Right cardiac atrium (tissue), 5 donors: ENCODE results near the gene LLGL2. TPM values are rescaled to one million over a fixed set of nuclear protein-coding genes. Genes with fewer than 3 reads are reported as not detected.
"Not testable (repeated sequence)": the region's sequence is repeated elsewhere in the genome, so short reads cannot be mapped to it uniquely, and the experiment has no call there.

Experiments
- ATAC-seq, 2 donors: fragments of 200-7000 bp; cut with Tn5 transposase; one replicate each; pipeline versions ENCODE4 v1.8.0 to v1.9.1; 2020; ENCODE audit warnings: moderate library complexity in 2 of 2, mild to moderate bottlenecking in 1 of 2
- DNase-seq, 3 donors: peaks; one replicate each; pipeline ENCODE4 v3.0.0-alpha.2; 2020
- H3K27ac ChIP-seq: one replicate; pipeline ENCODE4 v1.5.1; 2013; ENCODE audit warnings: mild to moderate bottlenecking, low read length, control low read depth, moderate library complexity
- H3K27me3 ChIP-seq: one replicate; pipeline ENCODE4 v1.6.1; 2013; ENCODE audit not compliant: control insufficient read depth, insufficient read depth
- H3K4me1 ChIP-seq: one replicate; pipeline ENCODE4 v1.6.1; 2013; ENCODE audit warnings: low read length; ENCODE audit not compliant: control insufficient read depth, insufficient read depth
- H3K4me3 ChIP-seq: one replicate; pipeline ENCODE4 v1.5.1; 2013; ENCODE audit warnings: low read length, control low read depth
- H3K9me3 ChIP-seq: one replicate; pipeline ENCODE4 v1.6.1; 2013; ENCODE audit warnings: low read length; ENCODE audit not compliant: control insufficient read depth
- WGBS: extraction: QIAGEN DNeasy Blood & Tissue Kit; methylation state at CpG from one replicate; pipeline ENCODE4 v1.1.7; 2013; 5-methylcytosine and 5-hydroxymethylcytosine counted together
- intact Hi-C, 4 donors: fragments of 100-400 bp; cut with DNase I; formaldehyde crosslinking; loops; one replicate each; pipeline versions ENCODE4 v1.11.0 to v1.14.0; 2022 to 2023
- polyA plus RNA-seq: library from polyadenylated mRNA; stranded (reverse); fragments of 200-250 nt; gene quantifications from one replicate; pipeline ENCODE4 v1.2.3, GENCODE V29; 2013
- total RNA-seq, 4 donors: library from RNA; stranded (reverse); fragmentation: NEBNext Ultra II Directional; extraction: Animal tissue kit (Norgen Biotek cat#: 25700); gene quantifications; one replicate each; pipeline ENCODE4 v1.2.1, GENCODE V29; 2021
- donor health status: healthy with polysubstance abuse.
- donor health status: DM: no; HTN: yes; CAD: no.
- donor health status: DM: no; HTN: no; CAD: no.
- donor health status: DM: no; HTN: yes; CAD: no; lungs with severe emphysema.
- donor health status: DM: yes; HTN: yes; CAD: no.

LLGL2 gene
- total and polyA plus RNA-seq, 5 donors = 5.7 to 10.4 (median 8.6) TPM

DNA sequence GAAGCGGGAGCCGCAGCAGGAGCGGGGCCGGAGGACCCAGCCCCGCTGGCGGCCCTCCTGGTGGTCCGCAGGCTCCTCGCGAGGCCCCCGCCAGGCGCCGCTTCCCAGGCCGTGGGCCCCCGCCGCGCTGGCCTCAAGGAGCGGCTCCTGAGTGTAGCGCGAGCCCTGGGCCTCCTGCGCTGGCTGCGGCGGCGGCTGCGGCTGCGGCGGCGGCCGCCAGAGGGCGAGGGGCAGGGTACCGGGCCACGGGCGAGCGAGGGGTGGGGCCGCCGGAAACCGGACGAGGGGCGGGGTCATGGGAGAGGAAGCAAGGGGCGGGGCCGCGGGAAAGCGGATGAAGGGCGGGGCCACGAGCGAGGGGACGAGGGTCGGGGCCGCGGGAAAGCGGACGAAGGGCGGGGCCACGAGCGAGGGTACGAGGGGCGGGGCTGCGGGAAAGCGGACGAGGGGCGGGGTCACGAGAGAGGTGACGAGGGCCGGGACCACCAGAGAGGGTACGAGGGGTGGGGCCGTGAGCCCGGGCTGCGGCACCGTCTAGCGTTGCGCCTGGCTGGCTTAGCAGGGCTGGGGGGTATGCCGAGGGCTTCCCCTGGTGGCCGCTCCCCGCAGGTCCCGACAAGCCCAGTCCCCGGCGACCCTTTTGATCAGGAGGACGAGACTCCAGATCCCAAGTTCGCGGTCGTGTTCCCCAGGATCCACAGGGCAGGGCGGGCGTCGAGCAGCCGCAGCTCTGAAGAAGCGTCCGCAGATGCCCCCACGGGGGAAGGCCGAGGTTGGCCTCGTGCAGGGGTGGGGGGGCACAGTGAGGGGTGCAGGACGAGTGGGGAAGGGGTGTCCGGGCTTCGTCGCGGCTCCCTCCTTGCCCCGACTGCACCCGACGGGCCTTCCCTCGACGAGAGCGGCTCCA, 63.8 kb downstream of the LLGL2 start:
- H3K27ac ChIP-seq = peak overlapping the region; percentile 73
- ATAC-seq (peak; percentile 80 to 87), DNase-seq (peak; percentile 97 to 99 (median 99))
- H3K4me1 ChIP-seq = no peaks in the 10 kb centered on the region
- intact Hi-C loops = loop anchor here in 3 of 4 donors (2.0 to 10.0 kb wide), 6 partner anchors 64 to 162 kb away; partner anchors contain the start of genes CASKIN2 (in 1 of the 3), LLGL2 (in 1 of the 3) and TSEN54 (in 1 of the 3)
- H3K27me3 ChIP-seq = no peaks in the 10 kb centered on the region
- peak overlapping the region; percentile 62 for H3K4me3 ChIP-seq
- no peaks in the 10 kb centered on the region for H3K9me3 ChIP-seq
- WGBS = 6% methylated on average over 100 of the region's 100 CpGs

DNA sequence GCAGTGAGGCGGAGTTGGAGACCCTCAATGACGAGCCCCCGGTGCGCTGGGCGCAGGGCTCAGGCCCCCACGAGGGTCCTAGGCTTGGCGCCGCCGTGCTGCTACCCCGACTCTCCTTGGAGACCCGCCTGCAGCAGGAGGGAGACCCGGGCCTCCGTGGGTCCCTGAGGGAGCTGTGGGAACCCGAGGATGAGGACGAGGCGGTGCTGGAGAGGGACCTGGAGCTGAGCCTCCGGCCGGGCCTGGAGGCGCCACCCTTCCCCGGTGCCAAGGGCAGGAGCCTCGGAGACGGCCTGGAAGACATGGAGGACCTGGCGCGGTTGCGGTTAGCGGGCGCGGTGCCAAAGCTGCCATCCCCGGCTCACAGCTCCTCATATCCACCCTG, 64.4 kb downstream of the LLGL2 start:
- peak in 1 of 2 donors; percentile 2 for ATAC-seq

DNA sequence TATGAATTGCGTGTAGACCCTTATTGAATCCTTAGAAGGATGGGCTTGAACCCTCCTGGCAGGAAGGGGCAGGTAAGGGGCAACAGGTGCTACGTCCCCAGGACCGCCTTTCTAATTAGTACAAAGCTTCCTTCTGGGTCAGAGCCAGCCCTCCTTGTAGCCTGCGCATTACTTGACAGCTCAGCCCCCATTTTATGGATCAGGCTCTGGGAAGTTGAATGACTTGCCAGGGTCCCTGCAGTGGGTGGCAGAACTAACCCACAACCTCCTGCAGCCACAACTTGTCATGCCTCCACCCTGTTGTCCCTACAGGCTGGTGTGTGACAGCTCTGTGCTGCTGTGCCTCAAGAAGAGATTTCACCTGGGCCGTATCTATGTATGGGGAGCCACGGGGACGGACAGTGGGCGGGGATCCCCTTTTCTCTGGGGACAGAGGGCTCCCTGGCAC, 64.8 kb downstream of the LLGL2 start:
- Histone ChIP-seq H3K27ac (no peak overlapping the region), H3K9me3 (no peaks in the 10 kb centered on the region), H3K4me3 (no peak overlapping the region), H3K4me1 (no peaks in the 10 kb centered on the region), H3K27me3 (no peaks in the 10 kb centered on the region)
- WGBS = 82% methylated on average over 8 of the region's 8 CpGs
- intact Hi-C loops = no loop called here
- DNase-seq = peak in 2 of 3 donors; percentile 44 to 50
- ATAC-seq = no peak

More for the DNA sequence above, 64.4 kb downstream of the LLGL2 start:
- H3K9me3 ChIP-seq = no peaks in the 10 kb centered on the region
- 62% methylated on average over 28 of the region's 29 CpGs for WGBS
- no peak overlapping the region for H3K27ac ChIP-seq
- peak in 2 of 3 donors; percentile 74 to 83 for DNase-seq
- H3K4me3 ChIP-seq = no peak overlapping the region
- H3K4me1 ChIP-seq = no peaks in the 10 kb centered on the region
- intact Hi-C loops = loop anchor here in 3 of 4 donors (2.0 to 10.0 kb wide), 6 partner anchors 65 to 163 kb away; partner anchors contain the start of genes CASKIN2 (in 1 of the 3), LLGL2 (in 1 of the 3) and TSEN54 (in 1 of the 3)
- no peaks in the 10 kb centered on the region for H3K27me3 ChIP-seq

DNA sequence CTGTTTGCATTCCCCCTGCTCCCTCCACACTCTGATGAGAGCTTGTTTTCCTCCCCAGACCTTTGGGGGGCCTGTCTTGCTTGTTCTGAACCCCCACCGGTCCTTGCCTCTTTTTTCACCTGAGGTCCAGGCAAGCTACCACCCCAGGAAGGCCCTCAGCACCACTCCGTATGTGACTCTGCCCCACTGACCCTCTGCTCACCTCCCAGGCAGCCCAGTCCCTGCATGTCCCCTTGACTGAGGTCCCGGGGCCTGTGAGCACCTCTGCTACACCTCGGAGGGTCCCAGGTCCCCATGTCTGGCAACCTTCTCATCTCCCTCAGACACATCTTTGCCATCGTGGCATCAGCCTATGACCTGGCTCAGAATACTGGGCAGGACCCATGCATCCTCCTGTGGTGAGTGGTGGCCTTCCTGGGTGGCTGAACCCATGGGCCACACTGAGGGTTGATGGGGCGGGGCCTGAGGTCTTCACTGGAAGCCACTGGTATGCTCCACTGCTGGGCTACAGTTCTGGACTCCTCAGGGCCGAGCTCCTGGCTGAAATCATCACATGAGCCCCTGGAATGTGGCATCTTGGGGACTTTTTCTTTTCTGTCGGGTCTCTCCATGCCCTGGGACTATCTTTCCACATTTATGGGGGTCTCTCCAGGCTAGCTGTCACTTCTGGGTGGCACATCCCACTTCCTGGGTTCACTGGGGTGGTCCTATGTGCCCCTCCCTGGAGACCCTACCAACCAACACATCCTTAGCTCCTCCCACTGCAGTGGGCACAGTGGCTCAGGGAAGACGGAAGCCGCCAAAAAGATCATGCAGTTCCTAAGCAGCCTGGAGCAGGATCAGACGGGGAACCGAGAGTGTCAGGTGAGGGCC, 65.6 kb downstream of the LLGL2 start:
- 81% methylated on average over 12 of the region's 12 CpGs for WGBS
- peak in 2 of 3 donors; percentile 33 to 55 for DNase-seq

DNA sequence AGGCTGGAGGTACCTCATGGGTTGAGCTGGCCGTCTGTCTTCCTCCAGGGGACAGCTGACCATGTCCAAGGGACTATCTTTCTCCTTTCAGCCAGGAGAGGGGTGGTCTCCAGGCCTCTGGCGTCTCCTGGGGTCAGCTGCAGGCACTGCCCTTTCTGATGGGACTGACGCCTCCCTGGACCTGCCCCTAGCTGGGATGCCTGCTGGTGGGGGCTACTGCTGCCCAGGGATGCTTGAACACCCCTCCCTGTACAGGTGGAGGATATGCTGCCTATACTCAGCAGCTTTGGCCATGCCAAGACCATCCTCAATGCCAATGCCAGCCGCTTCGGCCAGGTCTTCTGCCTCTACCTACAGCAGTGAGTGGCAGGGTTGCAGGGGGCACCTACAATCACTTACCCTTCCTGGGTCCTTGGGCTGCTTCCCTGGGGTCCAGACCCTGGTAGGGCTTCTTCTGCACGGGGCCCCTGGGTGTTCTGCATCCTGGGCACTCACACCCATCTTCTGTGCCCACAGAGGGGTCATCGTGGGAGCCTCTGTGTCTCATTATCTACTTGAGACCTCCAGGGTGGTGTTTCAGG, 66.3 kb downstream of the LLGL2 start:
- intact Hi-C loops = no loop called here

More for the DNA sequence above, 65.6 kb downstream of the LLGL2 start:
- Histone ChIP-seq H3K4me1 (no peaks in the 10 kb centered on the region), H3K27ac (no peak overlapping the region), H3K27me3 (no peaks in the 10 kb centered on the region), H3K9me3 (no peaks in the 10 kb centered on the region), H3K4me3 (no peak overlapping the region)
- intact Hi-C loops = no loop called here
- no peak for ATAC-seq

DNA sequence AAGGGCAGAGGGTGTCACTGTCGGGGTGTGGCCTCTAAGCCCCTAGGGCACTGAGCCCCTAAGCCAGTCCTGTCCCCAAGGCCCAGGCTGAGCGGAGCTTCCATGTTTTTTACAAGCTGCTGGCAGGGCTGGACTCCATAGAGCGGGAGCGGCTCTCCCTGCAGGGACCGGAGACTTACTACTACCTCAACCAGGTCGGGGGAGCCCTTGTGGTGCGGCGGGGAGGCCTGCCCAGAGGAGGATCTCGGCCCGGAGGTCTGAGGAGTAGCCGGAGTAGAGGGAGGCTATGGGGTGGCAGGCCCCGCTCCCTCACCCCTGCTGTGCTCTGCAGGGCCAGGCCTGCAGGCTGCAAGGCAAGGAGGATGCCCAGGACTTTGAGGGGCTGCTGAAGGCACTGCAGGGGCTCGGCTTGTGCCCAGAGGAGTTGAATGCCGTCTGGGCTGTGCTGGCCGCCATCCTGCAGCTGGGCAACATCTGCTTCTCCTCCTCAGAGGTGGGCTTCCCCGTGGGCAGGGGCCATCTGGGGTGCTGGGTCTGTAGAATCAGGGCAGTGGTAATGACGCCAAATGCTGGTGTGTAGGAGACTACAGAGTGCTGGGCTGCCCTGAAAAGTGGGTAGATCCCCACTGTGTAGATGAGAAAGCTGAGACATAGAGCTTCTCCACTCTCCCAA, 67.0 kb downstream of the LLGL2 start:
- WGBS = 89% methylated on average over 17 of the region's 17 CpGs
- Histone ChIP-seq H3K4me1 (no peaks in the 10 kb centered on the region), H3K4me3 (no peak overlapping the region), H3K27me3 (no peaks in the 10 kb centered on the region), H3K27ac (no peak overlapping the region), H3K9me3 (no peaks in the 10 kb centered on the region)
- peak in 2 of 3 donors; percentile 41 to 59 for DNase-seq
- intact Hi-C loops = no loop called here
- ATAC-seq = no peak

More for the DNA sequence above, 66.3 kb downstream of the LLGL2 start:
- 91% methylated on average over 7 of the region's 7 CpGs for whole genome bisulfite sequencing
- no peaks in the 10 kb centered on the region for H3K9me3 ChIP-seq
- H3K4me3 ChIP-seq = no peak overlapping the region
- H3K4me1 ChIP-seq = no peaks in the 10 kb centered on the region
- no peaks in the 10 kb centered on the region for H3K27me3 ChIP-seq
- DNase-seq (peak in 2 of 3 donors; percentile 40 to 61), ATAC-seq (no peak)
- no peak overlapping the region for H3K27ac ChIP-seq

DNA sequence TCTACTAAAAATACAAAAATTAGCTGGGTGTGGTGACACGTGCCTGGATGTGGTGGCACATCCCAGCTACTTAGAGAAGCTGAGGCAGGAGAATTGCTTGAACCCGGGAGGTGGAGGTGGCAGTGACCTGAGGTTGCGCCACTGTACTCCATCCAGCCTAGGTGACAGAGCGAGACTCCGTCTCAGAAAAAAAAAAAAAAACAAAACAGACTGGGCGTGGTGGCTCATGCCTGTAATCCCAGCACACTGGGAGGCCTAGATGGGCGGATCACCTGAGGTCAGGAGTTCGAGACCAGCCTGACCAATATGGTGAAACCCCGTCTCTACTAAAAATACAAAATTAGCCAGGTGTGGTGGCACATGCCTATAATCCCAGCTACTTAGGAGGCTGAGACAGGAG, 67.9 kb downstream of the LLGL2 start:
- intact Hi-C loops, H3K4me3 ChIP-seq: not testable (repeated sequence)

DNA sequence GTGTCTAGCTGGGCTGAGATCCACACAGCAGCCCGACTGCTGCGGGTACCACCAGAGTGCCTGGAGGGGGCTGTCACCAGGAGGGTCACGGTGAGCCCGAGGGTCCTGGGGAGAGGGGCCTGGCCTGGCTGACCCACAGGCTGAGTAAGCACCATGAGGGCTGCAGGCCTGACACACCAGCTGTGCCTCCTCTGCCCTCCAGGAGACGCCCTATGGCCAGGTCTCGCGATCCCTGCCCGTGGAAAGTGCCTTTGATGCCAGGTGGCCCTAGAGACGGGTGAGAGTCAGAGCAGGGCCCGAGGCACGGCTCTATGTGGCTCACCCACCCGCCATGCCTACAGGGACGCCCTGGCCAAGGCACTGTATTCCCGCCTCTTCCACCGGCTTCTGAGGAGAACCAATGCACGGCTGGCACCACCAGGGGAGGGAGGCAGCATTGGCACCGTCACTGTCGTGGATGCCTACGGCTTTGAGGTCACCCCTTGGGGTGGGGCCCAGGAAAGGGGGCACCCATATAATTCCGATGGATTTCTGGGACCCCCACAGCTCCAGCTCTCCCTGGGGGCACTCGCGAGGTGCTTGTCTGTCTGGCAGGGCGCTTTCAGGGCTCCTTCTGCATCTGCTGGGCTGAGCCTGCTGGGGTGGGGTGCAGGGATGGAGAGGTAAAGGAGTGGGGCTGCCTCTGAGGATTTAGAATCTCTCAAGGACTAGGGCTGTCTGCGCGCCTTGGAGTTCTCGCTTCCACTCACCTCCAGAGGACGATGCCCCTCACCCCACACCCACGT, 69.2 kb downstream of the LLGL2 start:
- no peak for ATAC-seq

More for the DNA sequence above, 67.9 kb downstream of the LLGL2 start:
- H3K27me3 ChIP-seq, DNase-seq, H3K9me3 ChIP-seq, ATAC-seq, H3K27ac ChIP-seq, H3K4me1 ChIP-seq: not testable (repeated sequence)
- WGBS = 91% methylated on average over 9 of the region's 9 CpGs

DNA sequence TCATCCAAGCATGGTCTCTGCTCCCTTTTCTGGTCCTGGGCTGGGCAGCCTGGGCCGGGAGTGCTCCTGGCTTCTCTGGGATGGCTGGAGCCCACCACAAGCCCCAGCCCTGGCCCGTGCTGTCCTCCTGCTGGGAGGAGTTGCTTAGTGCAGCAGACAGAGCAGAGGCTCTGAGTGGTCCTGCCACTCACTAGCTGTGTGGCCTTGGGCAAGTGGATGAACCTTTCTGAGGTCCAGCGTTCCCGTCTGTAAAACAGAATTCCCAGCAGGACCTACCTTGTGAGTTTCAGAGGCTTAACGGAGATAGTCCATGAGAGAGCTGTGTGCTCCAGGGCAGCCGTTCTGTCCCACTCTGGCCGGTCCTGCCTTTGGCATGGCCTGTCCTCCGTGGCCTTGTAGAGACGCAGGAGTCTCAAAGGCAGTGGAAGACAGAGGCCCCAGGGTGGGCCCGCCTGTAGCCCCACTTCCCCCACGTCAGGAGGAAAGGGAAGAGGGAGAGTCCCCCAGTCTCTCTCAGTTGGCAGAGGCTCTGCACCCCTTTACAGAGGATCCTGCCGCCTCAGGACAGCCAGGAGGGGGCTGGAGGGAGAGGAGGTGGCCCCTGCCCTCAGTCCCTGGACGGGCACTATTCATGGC, 69.9 kb downstream of the LLGL2 start:
- H3K4me1 ChIP-seq = no peaks in the 10 kb centered on the region
- ATAC-seq = peak; percentile 1 to 7
- peak in 1 of 3 donors; percentile 35 for DNase-seq
- H3K27ac ChIP-seq = no peak overlapping the region
- intact Hi-C loops = no loop called here
- WGBS = 69% methylated on average over 13 of the region's 13 CpGs
- H3K27me3 ChIP-seq = no peaks in the 10 kb centered on the region
- H3K4me3 ChIP-seq = no peak overlapping the region
- H3K9me3 ChIP-seq = no peaks in the 10 kb centered on the region

More for the DNA sequence above, 69.2 kb downstream of the LLGL2 start:
- WGBS = 63% methylated on average over 28 of the region's 28 CpGs
- H3K9me3 ChIP-seq = no peaks in the 10 kb centered on the region
- intact Hi-C loops = no loop called here
- no peak overlapping the region for H3K27ac ChIP-seq
- H3K4me3 ChIP-seq = no peak overlapping the region
- no peaks in the 10 kb centered on the region for H3K27me3 ChIP-seq
- DNase-seq = peak in 1 of 3 donors; percentile 43
- H3K4me1 ChIP-seq = no peaks in the 10 kb centered on the region
